Colon (tissue), 2 donors: ENCODE measurements around the gene LTK.

Source experiments
- FAIRE-seq: peaks from 2 replicates; lab custom pipeline; 2012; peaks lifted over from hg19 to GRCh38; lab: Jason Lieb, UNC
- donor health status: control.
- donor health status: control.

LTK gene

DNA sequence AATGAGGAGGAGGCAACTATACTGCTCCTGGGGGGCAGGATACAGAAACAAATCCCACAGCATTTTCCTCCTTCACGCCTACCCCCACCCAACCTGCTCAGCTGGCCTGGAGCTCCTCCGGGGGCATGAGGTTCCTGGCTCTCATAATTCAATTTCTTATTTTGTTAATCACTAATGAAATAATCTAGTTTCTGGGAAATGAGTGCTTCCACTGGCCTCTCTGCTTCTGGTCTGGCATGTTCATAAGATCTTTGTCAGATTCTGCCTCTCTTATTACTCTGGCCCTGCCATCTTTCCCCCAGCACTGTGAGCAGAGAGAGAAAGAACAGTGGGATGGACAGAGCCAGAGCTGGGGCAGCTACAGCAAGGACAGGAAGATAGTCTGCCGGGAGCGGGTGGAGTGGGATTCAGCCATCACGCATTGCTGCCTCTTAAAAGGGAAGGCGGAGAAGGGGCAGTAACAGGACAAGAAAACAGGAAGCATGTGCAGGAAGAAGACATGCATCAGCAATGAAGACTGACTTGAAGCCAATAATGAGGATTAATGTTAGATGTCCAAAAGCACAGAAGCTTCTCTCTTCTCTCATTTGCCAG, 16.8 kb upstream of the LTK start:
- FAIRE-seq, result no peak

DNA sequence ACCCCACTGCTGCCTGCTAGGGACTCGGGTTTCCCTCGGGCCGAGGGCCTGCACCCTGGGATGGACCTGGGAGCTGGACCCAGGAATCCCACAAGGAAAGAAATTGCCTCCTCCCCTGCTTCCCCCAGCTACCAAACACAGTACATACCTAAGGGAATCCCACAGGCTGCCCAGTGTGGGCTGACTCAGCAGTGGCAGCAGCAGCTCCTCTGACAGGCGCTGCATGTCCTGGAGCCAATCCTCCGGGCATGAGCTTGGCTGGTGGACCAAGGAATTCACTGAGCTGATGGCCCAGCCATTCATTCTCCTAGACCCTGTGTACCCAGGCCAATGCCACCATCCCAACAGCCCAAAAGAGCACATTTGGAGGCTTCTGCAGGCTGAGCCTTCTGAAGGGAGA, 9.5 kb upstream of the LTK start:
- no peak for FAIRE-seq

- no peak for FAIRE-seq
Measured at GRCh38 chr15:41521614-41522013, 8.0 kb upstream of the LTK start.

- no peak for FAIRE-seq
Measured at GRCh38 chr15:41520636-41521035, 7.0 kb upstream of the LTK start.

DNA sequence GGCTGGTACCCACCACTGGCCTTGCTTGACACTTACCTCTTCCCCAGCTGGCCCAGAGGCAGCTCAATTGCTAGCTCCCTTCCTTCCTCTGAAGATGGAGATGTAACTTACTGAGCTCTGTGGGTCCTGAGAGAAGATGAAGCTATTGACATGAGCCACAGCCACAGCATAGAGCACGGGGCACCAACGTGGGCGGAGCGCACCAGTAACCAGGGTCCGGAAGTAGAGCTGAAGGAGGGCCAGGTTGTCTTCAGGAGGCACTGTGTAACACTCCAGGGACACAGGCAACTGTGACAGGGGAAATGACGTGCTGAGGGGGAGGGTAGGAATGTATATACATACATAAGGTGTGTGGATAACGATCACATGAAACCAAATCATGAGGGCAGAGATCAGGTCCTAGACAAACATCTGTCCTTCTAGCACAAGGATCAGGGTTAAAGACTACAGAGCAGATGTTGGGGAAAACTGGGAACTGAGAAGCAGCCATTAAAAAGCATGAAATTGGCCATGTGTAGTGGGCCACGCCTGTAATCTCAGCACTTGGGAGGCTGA, 4.3 kb upstream of the LTK start:
- no peak for FAIRE-seq

GRCh38 chr15:41512940-41513505, 604 bp downstream of the LTK start:
- no peak for FAIRE-seq

- no peak for FAIRE-seq
Measured at GRCh38 chr15:41512512-41512939, 1.1 kb downstream of the LTK start.

- FAIRE-seq, result no peak
Measured at GRCh38 chr15:41511899-41512369, 1.7 kb downstream of the LTK start.

GRCh38 chr15:41511331-41511898, 2.2 kb downstream of the LTK start:
- no peak for FAIRE-seq

DNA sequence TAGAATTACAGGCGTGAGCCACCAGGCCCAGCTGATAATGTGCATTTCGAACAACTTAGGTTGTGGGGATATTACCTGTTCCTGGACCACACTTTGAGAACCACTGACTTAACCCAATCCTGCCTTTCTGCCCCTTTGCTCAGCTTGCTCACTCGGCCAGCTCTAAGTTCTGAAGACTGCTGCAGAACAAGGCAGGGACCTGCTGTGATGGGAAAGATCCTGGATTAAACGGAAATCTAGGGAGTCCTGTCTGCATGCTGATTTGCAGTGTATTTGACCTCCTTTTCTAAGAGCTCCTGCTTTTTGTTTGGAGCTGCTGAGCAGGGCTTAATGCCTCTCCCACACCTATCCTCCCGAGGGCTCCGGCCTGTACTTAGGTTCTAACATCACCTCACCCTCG, 2.9 kb downstream of the LTK start:
- FAIRE-seq, result no peak

DNA sequence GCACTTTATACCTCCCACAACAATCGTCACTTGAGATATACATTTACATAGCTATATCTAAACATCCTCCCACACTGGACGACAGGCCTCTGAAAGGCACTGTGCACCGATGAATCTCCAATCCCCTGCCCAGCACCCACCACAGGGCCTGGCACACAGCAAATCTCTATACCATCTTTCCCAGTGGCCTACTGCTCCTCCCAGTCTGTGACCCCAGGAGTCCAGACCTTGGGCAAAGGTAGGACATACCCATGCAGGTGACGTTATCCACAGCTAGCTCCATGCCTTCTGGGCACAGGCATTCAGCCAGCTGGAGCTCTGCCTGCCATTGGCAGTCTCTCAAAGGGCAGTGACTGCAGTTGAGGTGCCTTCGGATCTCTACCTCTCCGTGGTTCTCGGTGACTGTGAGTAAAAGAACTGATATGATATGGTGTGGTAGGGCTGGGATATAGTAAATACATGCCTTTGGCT, 5.8 kb downstream of the LTK start:
- FAIRE-seq, result no peak

GRCh38 chr15:41506796-41507341, 6.8 kb downstream of the LTK start:
- no peak for FAIRE-seq

GRCh38 chr15:41505776-41506175, 7.9 kb downstream of the LTK start:
- no peak for FAIRE-seq

GRCh38 chr15:41504751-41505492, 8.7 kb downstream of the LTK start:
- FAIRE-seq, result no peak

DNA sequence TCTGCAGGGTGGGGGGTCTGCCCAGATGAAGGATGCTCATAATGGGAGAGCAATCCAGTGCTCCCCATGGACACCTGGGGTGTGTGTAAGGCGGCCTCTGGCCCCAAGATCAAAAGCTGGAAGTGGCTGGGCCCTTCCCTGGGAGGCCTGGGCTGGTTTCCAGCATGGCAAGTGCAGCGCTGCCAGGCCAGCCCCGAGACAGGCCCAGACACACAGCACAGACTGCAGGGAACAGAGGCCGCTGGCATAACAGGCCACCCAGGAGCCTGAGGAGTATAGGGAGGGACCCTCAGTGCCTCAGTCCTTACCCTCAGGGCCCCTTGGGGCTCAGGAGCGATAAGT, 10.0 kb downstream of the LTK start:
- FAIRE-seq, result no peak

- no peak for FAIRE-seq
Measured at GRCh38 chr15:41502795-41503668, 10.6 kb downstream of the LTK start.

- FAIRE-seq, result no peak
Measured at GRCh38 chr15:41501931-41502794, 11.5 kb downstream of the LTK start.

GRCh38 chr15:41501191-41501917, 12.3 kb downstream of the LTK start:
- no peak for FAIRE-seq

DNA sequence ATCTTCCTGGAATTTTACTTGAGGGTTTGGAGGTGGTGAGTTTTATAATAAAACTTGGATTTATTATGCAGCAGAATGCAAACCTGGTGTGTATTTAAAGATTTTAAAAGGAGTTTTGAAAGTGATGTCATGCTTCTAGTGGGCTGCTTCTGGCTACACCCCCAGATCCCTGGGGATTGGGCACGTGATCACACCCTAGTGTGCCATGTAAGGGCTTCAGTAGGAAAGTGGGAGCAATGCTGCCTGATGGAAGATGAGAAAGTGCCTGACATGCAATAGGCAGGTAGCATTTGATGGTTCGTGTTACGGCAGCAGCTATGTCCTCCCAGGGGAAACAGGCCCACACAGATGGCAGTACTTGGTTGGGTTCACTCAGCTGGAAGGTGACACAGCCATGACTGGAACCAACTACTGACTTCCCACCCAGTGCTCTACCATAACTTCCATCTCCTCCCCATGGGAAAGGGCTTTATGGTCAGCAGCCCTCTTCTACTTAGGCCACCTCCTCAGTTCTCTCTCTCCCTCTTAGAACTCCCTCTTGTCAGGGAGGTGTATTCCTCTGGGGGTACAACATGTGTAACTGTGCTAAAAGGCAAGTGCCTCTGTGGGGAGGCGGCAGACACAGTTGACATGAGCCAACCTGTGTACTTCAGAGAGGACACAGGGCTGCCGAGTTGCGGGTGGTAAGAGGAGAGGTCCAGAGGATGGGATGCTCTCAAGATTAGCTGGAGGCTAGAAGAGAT, 14.3 kb downstream of the LTK start:
- no peak for FAIRE-seq
